ENCODE data around the gene WDR46.

DNA sequence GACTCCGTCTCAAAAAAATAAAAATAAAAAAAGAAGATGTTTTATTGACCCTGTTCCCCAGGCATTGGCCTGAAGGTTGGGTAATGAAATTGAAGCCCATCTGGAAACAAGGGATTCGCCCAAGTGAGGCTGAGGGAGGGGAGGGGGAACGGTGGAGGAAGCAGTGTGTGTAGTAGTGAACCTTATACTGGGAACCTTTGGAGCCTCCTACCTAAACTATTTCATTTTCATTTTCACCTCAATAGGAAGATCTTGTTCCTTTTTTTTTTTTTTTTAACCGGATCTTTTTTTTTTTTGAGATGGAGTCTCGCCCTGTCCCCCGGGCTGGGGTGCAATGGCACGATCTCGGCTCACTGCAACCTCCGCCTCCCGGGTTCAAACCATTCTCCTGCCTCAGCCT, 41.7 kb upstream of the WDR46 start:
- TF ChIP-seq, protein P1, sequence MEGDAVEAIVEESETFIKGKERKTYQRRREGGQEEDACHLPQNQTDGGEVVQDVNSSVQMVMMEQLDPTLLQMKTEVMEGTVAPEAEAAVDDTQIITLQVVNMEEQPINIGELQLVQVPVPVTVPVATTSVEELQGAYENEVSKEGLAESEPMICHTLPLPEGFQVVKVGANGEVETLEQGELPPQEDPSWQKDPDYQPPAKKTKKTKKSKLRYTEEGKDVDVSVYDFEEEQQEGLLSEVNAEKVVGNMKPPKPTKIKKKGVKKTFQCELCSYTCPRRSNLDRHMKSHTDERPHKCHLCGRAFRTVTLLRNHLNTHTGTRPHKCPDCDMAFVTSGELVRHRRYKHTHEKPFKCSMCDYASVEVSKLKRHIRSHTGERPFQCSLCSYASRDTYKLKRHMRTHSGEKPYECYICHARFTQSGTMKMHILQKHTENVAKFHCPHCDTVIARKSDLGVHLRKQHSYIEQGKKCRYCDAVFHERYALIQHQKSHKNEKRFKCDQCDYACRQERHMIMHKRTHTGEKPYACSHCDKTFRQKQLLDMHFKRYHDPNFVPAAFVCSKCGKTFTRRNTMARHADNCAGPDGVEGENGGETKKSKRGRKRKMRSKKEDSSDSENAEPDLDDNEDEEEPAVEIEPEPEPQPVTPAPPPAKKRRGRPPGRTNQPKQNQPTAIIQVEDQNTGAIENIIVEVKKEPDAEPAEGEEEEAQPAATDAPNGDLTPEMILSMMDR (conservative IDR thresholded peaks at IDR 0.05; ENCODE audit: low read depth in 2 of 2) = no peak
- TF ChIP-seq POLR2AphosphoS5 (IDR thresholded peaks at IDR 0.05; ENCODE audit: low read depth) = no peak
